ENCODE data around the gene SLC5A10.
"Not testable (repeated sequence)": the region's sequence is repeated elsewhere in the genome, so short reads cannot be mapped to it uniquely, and the experiment has no call there.

SLC5A10 gene

DNA sequence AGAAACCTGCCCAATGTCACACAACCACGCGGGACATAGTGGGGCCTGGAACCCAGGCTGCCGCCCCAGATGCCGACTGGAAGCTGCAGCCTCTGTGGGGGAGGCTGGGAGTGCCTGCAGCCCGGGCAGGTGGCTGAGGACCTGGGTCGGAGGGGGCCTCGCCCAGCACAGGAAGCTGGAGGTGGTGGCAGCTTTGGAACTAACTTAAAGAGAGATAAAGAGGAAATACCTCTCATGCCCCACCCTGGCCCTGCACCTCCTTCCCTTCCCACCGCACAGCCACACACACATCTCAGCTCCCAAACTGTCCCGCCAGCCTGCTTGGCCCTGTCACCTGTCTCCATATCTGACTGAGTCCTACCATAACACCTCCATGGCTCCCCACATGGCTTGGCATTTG lies 88.4 kb downstream of the SLC5A10 start:
- DNase-seq (ENCODE audit: low read depth, low spot score): not testable (repeated sequence)

DNA sequence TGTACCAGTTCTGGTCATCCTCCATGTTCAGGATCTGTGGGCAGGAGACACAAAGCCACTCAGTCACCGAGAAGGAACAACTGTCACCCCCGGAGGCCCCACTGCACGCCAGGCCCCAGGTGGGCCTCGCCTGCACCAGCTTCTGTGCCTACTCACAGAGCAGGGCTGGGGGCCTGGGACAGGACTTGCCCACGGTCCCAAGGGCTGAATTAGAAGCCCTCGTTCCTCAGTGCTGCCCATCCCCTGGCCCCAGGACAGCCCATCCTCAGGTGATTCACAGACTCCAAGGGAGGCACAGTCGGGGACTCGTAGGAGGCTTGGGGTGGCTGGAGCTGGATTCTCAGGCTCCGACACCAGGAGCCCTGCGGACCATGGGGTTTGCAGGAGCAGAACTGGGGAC lies 89.9 kb downstream of the SLC5A10 start:
- DNase-seq (ENCODE audit: low read depth, low spot score): not testable (repeated sequence)

DNA sequence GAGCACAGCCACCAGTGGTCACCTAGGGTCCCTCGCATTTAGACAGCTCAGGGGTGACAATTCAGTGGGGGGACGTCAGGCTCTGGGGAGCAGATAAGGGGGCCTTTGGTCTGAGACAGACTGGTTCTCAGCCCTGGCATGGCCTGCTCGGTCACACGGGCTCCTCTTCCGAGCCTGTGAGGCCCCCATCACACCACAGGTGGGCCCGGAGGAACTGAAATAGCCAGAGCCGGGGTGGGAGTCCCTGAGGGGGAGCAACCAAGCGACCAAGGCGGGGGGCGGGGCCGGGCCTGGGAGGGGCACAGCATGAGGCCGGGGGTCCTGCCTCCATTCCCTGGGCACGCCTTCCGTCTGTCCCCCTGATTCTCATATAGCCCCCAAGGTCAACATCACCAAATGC lies 90.4 kb downstream of the SLC5A10 start:
- not testable (repeated sequence) for DNase-seq (ENCODE audit: low read depth, low spot score)

DNA sequence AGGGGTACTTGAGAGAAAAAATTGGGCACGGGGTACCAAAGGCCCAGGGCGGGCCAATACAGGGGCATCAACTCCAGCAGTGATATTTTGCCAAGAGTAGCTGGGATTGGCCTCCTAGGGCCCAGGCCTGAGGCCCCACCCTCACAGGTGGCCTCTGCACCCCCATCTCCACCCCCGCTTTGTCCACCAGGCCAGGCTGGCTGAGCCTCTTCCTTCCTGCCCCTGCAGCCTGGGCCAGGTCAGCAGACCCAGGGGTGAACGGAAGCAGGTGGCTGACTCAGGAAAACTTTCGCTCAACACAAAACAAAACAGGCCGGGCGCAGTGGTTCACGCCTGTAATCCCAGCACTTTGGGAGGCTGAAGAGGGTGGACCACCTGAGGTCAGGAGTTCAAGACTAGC lies 91.1 kb downstream of the SLC5A10 start:
- not testable (repeated sequence) for DNase-seq (ENCODE audit: low read depth, low spot score)

DNA sequence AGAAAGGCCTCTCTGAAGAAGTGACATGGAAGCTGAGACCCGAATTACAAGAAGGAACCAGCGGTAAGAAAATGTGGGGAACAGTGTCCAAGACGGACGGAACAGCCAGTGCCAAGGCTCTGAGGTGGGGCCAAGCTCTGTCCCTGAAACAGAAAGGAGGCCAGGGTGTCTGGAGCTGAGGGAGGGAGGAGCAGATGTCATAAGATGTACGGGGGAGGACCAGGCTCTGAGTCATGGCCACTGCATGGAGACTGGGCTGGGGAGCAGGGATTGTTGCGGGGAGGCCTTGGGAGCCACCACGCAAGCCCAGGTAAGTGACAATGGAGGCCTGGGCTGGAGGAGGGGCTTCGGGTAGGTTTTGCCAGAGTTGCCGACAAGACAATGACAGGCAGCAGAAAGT lies 92.7 kb downstream of the SLC5A10 start:
- not testable (repeated sequence) for DNase-seq (ENCODE audit: low read depth, low spot score)

DNA sequence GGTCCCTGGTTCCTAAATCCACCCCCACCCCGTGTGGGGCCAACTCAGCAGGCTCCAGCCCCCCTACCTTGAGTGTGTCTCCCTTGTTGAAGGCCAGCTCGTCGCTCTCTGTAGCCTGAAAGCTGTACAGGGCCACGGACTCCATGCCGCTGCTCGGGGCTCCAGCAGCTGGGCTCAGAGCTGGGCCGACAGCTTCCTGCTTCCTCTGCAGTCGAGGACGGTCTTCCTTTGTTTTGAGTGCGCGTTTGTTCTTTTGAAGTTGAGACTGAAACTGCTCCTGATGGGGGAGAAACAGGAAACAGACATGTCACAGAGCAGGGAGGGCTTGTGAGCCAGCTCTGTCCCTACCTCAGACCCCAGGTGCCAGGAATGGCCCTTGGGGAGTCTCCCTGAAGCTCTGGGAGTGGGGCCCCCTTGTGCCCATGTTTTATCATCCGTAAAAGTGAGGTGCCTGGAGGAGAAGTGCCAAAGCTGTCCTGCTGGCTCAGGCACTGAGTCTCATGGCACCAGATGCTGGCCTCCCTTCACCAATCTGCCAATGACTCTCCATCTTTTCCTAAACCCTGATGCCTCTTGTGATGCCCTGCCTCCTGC lies 94.9 kb downstream of the SLC5A10 start, which contains the start of gene GRAP:
Gene GRAP (minus strand): TSS at position 176 of the 594 bp plus-strand sequence. CDS start 31 bp downstream, at position 145.
- not testable (repeated sequence) for DNase-seq (ENCODE audit: low read depth, low spot score)

DNA sequence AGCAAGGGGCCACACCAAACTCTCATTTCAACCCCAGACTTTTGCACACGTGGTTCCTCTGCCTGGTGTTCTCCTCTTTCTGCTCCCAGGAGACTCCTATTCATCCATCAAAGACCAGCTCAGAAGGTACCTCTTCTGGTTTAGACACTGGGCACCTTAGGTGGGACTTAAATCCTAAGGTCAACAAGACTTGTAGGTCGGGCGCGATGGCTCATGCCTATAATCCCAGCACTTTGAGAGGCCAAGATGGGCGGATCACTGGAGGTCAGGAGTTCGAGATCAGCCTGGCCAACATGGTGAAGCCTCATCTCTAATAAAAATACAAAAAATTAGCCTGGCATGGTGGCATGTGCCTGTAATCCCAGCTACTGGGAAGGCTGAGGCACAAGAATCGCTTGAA lies 95.5 kb downstream of the SLC5A10 start:
- not testable (repeated sequence) for DNase-seq (ENCODE audit: low read depth, low spot score)

DNA sequence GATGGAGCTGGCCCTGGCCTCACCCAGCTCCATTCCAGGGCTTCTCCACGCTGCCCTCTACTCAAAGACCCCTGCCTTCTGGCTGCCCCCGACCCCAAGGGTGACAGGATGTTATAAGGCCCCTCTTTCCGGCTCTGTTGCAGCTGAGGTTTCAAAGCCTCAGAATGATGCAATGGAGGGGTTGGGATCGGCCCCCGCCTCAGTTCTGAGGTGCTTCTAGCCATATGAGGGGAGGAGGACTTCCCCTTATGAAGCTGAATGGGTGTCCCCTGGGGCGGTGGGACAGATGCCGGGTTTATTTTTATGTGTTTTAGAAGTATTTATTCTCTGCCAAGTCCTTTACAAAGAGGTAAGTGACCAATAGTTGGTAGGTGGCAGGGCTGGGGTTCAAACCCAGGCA lies 96.9 kb downstream of the SLC5A10 start:
- not testable (repeated sequence) for DNase-seq (ENCODE audit: low read depth, low spot score)

DNA sequence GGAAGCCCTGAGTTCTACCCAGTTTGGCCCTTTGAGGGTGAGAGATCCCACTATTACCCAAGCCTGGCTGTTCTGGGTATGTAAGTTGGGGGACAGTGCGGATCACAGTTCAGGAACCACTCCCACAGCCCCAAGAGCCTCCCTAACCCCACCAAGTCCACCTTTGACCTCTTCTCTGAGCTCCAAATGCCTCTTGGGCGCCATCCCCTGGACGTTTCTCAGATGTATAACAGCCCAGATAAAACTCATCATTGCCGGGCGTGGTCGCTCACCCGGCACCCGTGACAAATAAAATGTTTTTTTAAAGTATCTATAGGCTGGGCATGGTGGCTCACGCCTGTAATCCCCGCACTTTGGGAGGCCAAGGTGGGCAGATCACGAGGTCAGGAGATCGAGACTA lies 103.5 kb downstream of the SLC5A10 start:
- not testable (repeated sequence) for DNase-seq (ENCODE audit: low read depth, low spot score)

DNA sequence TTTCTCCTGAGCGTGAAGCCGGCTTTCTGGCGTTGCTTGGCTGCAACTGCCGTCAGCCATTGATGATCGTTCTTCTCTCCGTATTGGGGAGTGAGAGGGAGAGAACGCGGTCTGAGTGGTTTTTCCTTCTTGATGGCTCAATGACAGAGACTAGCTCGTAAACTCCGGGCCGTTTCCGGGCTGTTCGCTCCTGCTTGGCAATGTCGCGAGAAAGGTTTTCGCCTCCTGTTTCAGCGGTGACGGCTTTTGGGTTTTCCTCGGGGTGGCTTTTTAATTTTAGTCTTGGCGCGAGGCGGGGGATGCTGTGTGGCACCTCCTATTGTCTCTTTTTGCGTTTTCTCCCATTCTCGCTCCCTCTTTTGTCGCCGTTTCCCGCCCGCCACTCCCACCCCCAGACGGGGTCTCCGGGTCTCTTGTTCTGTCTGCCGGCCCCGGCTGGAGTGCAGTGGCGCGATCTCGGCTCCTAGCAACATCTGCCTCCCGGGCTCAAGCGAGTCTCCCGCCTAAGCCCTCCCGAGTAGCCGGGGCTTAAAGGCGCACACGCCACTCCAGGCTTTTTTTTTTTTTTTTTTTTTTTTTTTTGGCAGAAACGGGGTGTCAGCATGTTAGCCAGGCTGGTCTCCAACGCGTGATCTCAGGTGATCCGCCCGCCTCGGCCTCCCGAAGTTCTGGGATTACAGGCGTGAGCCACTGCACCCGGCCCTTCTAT lies 110.2 kb downstream of the SLC5A10 start:
- not testable (repeated sequence) for DNase-seq (ENCODE audit: low read depth, low spot score)

DNA sequence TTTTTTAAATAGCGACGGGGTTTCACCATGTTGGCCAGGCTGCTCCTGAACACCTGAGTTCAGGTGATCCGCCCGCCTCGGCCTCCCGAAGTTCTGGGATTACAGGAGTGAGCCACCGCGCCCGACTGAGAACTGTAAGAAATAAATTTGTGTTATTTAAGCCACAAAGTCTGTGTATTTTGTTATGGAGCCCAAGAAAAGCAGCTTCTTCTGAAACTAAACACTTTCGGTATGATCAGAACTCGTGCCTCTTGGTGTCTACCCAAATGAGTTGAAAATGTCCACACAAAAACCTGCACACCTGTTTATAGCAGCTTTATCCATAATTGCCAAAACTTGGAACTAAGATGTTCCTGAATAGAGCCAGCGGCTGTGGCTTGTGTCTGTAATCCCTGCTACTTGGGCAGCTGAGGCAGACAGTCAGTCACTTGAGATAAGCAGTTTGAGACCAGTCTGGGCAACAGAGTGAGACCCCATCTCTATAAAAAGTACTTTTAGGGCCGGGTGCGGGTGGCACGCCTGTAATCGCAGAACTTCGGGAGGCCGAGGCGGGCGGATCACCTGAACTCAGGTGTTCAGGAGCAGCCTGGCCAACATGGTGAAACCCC lies 110.9 kb downstream of the SLC5A10 start:
- DNase-seq (ENCODE audit: low read depth, low spot score): not testable (repeated sequence)

DNA sequence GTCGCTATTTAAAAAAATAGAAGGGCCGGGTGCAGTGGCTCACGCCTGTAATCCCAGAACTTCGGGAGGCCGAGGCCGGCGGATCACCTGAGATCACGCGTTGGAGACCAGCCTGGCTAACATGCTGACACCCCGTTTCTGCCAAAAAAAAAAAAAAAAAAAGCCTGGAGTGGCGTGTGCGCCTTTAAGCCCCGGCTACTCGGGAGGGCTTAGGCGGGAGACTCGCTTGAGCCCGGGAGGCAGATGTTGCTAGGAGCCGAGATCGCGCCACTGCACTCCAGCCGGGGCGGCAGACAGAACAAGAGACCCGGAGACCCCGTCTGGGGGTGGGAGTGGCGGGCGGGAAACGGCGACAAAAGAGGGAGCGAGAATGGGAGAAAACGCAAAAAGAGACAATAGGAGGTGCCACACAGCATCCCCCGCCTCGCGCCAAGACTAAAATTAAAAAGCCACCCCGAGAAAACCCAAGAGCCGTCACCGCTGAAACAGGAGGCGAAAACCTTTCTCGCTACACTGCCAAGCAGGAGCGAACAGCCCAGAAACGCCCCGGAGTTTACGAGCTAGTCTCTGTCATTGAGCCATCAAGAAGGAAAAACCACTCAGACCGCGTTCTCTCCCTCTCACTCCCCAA lies 111.5 kb downstream of the SLC5A10 start:
- not testable (repeated sequence) for DNase-seq (ENCODE audit: low read depth, low spot score)

DNA sequence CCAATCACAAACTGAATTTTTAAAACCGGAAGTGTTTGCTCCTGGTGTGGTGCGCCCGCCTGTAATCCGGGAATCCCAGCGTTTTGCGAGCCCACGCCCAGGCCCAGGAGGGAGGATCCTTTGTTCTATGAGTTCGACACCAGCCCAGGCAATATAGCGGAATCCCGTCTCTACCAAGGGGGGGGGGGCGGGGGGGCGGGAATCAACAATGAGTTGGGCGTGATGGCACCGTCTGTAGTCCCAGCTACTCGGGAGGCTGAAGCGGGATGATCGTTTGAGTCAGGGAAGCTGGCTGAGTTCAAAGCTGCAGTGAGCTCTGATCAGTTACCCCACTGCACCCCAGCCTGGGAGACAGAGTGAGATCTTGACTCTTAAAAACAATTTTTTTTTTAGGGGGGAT lies 112.4 kb downstream of the SLC5A10 start:
- DNase-seq (ENCODE audit: low read depth, low spot score): not testable (repeated sequence)

DNA sequence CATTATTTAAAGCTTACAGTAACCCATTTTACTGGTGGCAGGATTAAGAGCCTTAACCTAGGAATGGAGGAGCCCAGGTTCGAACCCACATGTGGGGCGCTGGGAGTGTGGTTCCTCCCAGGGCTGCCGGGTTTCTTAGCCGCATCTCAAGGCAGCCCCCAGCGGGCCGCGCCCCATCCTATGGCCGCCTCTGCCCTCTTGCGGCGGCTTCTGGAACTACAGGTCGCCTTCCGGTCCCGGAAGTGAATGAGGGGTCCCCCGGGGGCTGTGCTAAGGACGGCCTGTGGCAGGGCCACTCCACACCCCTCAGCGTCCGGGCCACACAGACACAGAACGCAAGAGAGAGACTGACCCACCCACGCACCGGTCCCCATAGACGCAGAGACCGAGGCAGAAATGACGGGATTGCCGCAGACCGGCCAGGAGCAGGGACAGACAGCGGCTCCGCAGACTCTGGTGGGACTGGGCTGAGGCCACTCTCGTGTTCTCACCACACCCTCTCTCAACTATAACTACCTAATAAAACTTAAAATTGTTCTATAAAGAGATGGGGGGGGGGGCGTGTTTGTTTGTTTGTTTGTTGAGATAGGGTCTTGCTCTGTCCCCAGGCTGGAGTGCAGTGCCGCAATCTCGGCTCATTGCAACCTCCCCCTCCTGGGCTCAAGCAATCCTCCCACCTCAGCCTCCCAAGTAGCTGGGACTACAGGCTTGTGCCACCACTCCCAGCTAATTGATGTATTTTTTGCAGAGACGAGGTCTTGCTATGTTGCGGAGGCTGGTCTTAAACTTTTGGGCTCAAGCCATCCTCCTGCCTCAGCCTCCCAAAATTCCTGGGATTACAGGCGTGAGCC lies 118.6 kb downstream of the SLC5A10 start:
- not testable (repeated sequence) for DNase-seq (ENCODE audit: low read depth, low spot score)

All from brain pericyte (primary cell).